ENCODE results near the gene NGF.
"Not testable (repeated sequence)": the region's sequence is repeated elsewhere in the genome, so short reads cannot be mapped to it uniquely, and the experiment has no call there.

Gene NGF

GRCh38 chr1:115337633-115338456 is at the start of gene NGF:
NGF (minus strand) TSS chr1:115338249; CDS start chr1:115286795, 51,454 bp downstream.
- peak; percentile 38 for DNase-seq (ENCODE audit: low read depth, low spot score)

DNA sequence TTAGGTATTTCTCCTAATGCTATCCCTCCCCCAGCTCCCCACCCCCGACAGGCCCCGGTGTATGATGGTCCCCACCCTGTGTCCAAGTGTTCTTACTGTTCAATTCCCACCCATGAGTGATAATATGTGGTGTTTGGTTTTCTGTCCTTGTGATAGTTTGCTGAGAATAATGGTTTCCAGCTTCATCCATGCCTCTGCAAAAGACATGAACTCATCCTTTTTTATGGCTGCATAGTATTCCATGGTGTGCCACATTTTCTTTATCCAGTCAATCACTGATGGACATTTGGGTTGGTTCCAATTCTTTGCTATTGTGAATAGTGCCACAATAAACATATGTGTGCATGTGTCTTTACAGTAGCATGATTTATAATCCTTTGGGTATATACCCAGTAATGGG is 45.4 kb upstream of the NGF start:
- DNase-seq (ENCODE audit: low read depth, low spot score), result not testable (repeated sequence)

GRCh38 chr1:115379943-115380342 is 41.9 kb upstream of the NGF start:
- DNase-seq (ENCODE audit: low read depth, low spot score), result no peak

DNA sequence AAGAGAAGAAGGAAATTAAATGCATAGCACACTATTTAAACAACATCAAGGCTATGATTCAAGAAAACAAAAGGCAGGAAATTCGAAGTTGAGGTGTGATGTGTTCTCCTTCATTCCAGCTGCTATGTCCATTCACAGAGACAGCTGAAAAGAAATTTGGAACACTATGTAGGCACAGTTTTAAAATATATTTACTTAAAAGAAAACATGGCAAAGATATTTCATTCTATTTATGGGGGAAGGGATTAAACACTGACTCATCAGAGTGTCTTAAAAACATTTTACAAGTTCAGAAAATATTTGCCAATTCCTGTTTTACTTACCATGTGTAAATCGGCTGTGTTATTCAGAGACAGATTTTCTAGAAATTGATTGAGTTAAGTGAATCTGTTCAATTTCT is 39.4 kb upstream of the NGF start:
- DNase-seq (ENCODE audit: low read depth, low spot score), result no peak

GRCh38 chr1:115374598-115374997 is 36.5 kb upstream of the NGF start:
- DNase-seq (ENCODE audit: low read depth, low spot score), result no peak

DNA sequence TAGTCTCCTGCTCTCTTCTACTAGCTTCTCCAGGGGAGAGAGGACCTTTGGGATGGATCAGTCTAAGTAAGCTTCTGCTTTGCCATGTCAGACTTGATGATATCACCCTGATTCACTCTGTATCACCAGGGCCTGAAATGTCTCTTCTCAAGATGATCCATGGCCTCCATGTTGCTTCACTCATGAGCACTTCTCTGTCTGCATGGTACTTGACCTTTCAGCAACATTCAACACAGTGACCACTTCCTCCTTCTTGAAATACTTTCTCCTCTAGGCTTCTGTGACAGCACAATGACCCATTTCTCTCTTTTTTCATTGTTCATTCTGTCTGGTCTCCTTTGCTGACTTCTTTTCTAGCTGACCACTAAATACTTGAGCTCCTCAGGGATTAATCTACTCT is 35.3 kb upstream of the NGF start:
- DNase-seq (ENCODE audit: low read depth, low spot score), result no peak

GRCh38 chr1:115365738-115366137 is 27.7 kb upstream of the NGF start:
- DNase-seq (ENCODE audit: low read depth, low spot score), result no peak

DNA sequence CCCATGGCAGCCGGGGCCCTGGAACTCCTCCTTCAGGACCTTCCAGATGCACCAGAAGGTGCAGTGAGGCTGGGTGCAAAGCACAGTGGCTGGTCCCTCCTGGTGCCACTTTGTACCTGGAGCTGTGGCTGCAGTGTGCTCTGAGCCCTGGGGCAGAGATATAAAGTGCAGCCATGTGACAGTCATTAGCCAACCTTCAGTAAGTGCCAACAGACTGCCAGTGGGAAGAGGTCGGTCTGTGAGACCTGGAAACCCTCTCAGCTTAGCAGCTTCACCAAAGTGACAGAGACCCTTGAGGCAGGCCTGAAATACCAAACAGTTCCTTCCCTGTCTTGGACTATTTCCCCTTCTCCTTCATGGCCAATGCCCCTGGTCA is 26.7 kb upstream of the NGF start:
- DNase-seq (ENCODE audit: low read depth, low spot score), result no peak

DNA sequence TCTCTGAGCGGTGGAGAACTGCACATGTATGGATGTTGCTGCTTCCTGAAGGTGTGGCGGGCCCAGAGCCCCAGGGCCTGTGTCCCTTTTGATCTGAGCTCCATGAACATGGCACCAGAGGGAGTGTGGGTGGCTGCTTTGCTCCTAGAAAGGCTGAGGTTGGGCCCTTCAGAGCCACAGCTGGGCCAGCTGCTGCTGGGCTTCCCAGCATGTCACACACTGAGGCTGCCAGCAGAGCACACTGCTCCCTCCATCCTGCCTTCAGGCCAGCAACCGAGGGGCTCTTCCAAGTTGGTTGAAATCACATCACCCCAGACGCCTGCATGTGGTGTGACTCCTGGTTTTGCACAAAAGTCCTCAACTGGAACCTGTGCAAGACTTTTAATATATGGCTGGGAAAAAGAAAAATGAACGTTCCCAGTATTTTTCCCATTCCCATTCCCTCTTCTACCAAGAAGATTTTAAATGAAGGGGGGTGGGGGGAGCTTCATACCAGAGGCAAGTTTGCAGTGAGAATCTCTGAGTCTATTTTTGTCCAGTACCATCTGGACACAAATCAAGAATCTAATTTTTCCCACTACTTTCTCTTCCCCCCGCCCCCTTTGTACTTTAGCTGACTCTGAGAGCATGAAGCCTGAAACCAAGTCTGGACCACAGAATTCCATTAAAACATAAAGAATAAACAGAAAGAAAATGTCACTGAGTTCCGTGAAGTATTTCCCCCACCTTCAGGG is 26.2 kb upstream of the NGF start:
- DNase-seq (ENCODE audit: low read depth, low spot score), result no peak

DNA sequence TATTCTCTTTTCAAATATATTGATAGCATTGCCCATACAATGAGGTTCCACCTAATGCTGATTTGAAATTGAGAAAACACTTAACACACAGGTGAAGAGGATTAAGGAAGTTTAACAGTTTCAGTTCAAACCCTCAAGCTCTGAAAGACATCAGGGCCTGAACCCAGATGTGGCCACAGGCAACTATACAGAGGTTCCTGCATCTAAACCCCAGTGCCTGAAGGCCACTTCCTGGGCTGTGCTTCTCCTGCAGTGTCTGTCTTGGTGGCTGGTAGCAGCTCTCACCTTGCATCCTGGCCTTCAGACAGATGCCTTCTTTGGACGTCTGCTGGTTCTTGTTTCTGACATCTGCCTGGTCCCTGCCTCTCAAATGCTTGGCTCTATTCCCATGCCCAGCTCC is 25.1 kb upstream of the NGF start:
- no peak for DNase-seq (ENCODE audit: low read depth, low spot score)

GRCh38 chr1:115360505-115361129 is 22.6 kb upstream of the NGF start:
- DNase-seq (ENCODE audit: low read depth, low spot score), result not testable (repeated sequence)

DNA sequence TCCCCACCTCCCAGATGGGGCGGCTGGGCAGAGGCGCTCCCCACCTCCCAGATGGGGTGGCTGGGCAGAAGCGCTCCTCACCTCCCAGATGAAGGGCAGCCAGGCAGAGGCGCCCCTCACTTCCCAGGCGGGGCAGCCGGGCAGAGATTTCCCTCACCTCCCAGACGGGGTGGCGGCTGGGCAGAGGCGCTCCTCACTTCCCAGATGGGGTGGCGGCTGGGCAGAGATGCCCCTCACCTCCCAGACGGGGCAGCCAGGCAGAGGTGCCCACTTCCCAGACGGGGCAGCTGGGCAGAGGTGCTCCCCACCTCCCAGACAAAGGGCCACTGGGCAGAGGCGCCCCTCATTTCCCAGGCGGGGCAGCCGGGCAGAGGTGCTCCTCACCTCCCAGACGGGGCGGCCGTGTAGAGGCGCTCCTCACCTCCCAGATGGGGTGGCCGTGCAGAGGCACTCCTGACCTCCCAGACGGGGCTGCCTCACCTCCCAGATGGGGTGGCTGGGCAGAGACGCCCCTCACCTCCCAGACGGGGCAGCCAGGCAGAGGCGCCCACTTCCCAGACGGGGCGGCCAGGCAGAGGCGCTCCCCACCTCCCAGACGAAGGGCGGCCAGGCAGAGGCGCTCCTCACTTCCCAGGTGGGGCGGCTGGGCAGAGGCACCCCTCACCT is 21.9 kb upstream of the NGF start:
- DNase-seq (ENCODE audit: low read depth, low spot score), result not testable (repeated sequence)

DNA sequence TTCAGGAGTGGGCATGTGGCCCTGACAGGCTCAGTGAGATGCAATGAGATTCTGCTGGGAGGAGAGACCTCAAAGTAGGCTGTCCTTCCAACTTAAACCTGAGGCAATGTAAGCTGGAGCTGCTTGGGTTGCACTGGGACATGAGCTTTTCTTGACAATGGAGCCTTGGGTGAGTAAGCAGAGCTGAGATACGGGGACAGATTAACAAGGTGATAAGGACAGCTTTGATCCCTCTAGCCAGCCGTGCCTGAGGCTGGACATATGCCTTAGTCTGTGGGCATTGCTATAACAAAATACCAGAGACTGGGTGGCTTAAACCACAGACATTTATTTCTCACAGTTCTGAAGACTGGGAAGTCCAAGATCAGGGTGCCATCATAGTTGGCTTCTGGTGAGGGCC is 18.3 kb upstream of the NGF start:
- no peak for DNase-seq (ENCODE audit: low read depth, low spot score)

DNA sequence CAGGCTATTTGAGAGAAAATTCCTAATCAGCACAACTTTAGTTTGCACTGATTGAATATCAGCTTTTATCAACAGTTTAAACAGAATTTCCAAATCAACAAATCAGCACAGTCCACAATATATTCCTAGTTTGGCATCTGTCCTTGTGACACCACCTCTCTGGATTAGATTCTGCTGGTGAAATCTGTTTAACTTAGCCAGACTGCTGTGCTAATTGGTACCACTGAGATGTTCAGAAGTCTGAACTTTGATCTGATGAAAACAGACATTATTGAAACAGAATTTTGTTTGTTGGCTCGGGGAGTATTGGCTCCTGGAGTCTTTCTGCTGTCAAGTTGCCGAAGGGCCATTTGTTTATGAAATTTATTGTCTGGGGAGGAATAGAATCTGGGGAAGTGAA is 17.0 kb upstream of the NGF start:
- no peak for DNase-seq (ENCODE audit: low read depth, low spot score)

- no peak for DNase-seq (ENCODE audit: low read depth, low spot score)
These were observed 13.1 kb upstream of the NGF start for GRCh38 chr1:115351143-115351542.

DNA sequence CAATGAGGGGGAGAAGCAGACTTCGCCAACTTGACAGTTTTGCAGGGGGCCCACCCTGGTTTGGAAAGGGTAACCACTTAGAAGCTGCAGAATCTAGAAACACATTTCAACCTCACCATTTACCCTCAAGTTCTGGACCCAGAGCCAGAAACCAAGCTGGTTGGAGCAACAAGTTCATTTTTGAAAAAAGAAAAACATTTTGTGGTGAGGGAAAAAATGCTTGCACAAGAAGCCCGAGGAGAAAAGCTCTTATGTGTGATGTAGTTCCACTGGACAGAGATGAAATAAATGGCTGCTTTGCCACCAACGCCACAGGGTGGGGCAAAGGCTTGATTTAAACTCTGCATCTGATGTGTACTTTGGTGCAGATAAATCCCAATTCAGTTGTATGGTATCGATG is 10.6 kb upstream of the NGF start:
- no peak for DNase-seq (ENCODE audit: low read depth, low spot score)

- no peak for DNase-seq (ENCODE audit: low read depth, low spot score)
These were observed 9.2 kb upstream of the NGF start for GRCh38 chr1:115347282-115347681.

- no peak for DNase-seq (ENCODE audit: low read depth, low spot score)
These were observed 5.2 kb upstream of the NGF start for GRCh38 chr1:115343200-115343737.

DNA sequence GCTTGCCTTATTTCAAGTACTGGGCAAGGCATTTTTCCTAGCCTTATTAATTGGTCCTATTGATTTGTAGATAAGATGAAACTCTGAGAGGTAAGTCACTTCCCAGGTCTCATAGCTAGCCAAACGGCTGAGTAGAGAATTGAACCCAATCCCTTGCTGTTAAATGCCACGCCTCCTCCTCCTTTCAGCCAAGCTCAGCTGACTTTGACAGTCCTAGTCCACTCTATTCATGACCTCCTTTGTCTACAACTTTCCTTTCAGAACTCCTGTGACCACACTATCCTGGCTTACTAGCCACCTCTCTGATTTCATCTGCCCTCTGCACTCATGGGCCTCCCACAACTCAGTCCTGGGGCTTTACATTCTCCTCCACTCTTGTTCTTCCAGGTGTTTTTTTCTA is 3.9 kb upstream of the NGF start:
- DNase-seq (ENCODE audit: low read depth, low spot score), result no peak

GRCh38 chr1:115340879-115341278 is 2.8 kb upstream of the NGF start:
- no peak for DNase-seq (ENCODE audit: low read depth, low spot score)

DNA sequence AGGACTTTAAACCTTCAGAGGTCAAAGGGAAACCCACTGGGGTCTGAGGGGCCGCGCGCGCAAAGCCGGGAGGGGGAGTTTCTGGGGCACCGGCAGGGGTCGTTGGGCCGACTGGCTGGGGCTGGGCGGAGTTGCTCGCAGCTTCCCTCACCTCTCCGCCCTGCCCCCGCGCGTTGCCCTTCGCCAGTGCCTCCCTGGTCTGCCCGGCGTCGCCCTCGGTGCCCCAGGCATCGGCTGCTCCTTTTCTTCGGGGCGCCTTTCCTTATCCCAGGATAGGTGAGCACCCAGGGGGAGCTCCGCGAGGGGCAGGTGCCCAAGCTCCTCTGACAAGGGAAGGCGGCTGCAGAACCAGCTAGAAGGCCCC is 390 bp upstream of the NGF start:
- DNase-seq (ENCODE audit: low read depth, low spot score), result no peak

- DNase-seq (ENCODE audit: low read depth, low spot score), result no peak
These were observed 795 bp downstream of the NGF start for GRCh38 chr1:115337276-115337632.

All from iPS DF 19.7 (cell line).